ENCODE data around the gene SNRNP70.
A peak's percentile ranks its signal among the peaks of the same experiment; 100 is the strongest.

The SNRNP70 gene

GRCh38 chr19:49064768-49065611 is 20.3 kb upstream of the SNRNP70 start, which contains the start of gene NTF4:
TSS of gene NTF4 (minus strand) at chr19:49064818. CDS start at chr19:49061997, 2,821 bp downstream.
- TF ChIP-seq ZC3H10 (CRISPR knock-in tag; IDR thresholded peaks at IDR 0.05) (no peak), GLIS3 (CRISPR knock-in tag; IDR thresholded peaks at IDR 0.05) (no peak), ZFP30 (CRISPR knock-in tag; IDR thresholded peaks at IDR 0.05) (no peak), ZNF8 (CRISPR knock-in tag; IDR thresholded peaks at IDR 0.05) (no peak), OSR1 (CRISPR knock-in tag; IDR thresholded peaks at IDR 0.05) (no peak), TOX (CRISPR knock-in tag; IDR thresholded peaks at IDR 0.05; ENCODE audit: borderline replicate concordance) (no peak), CSDC2 (CRISPR knock-in tag; IDR thresholded peaks at IDR 0.05) (no peak), PATZ1 (CRISPR knock-in tag; IDR thresholded peaks at IDR 0.05; ENCODE audit: borderline replicate concordance) (no peak), CREB5 (CRISPR knock-in tag; IDR thresholded peaks at IDR 0.05; ENCODE audit: low read depth) (no peak), ZNF565 (CRISPR knock-in tag; conservative IDR thresholded peaks at IDR 0.05; ENCODE audit: low read depth) (no peak), ISL1 (CRISPR knock-in tag; IDR thresholded peaks at IDR 0.05) (no peak), CSRNP3 (CRISPR knock-in tag; IDR thresholded peaks at IDR 0.05) (no peak), TCF4 (CRISPR knock-in tag; IDR thresholded peaks at IDR 0.05; ENCODE audit: borderline replicate concordance) (no peak), TSHZ2 (CRISPR knock-in tag; IDR thresholded peaks at IDR 0.05) (no peak), BACH2 (CRISPR knock-in tag; IDR thresholded peaks at IDR 0.05; ENCODE audit: borderline replicate concordance) (no peak), RARB (CRISPR knock-in tag; IDR thresholded peaks at IDR 0.05) (no peak), ZNF70 (CRISPR knock-in tag; IDR thresholded peaks at IDR 0.05) (no peak), ESRRG (CRISPR knock-in tag; IDR thresholded peaks at IDR 0.05) (no peak), POU6F1 (CRISPR knock-in tag; IDR thresholded peaks at IDR 0.05; ENCODE audit: borderline replicate concordance, low read depth) (no peak)
- ATAC-seq = peak; percentile 70

GRCh38 chr19:49065905-49066512 is 19.2 kb upstream of the SNRNP70 start:
- peak; percentile 22 for ATAC-seq

More at GRCh38 chr19:49065905-49066512, 19.2 kb upstream of the SNRNP70 start:
- TF ChIP-seq RARB (CRISPR knock-in tag; IDR thresholded peaks at IDR 0.05) (no peak), CREB5 (CRISPR knock-in tag; IDR thresholded peaks at IDR 0.05; ENCODE audit: low read depth) (no peak), PATZ1 (CRISPR knock-in tag; IDR thresholded peaks at IDR 0.05; ENCODE audit: borderline replicate concordance) (no peak), CSDC2 (CRISPR knock-in tag; IDR thresholded peaks at IDR 0.05) (no peak), GLIS3 (CRISPR knock-in tag; IDR thresholded peaks at IDR 0.05) (no peak), BACH2 (CRISPR knock-in tag; IDR thresholded peaks at IDR 0.05; ENCODE audit: borderline replicate concordance) (no peak), PPARA (CRISPR knock-in tag; IDR thresholded peaks at IDR 0.05; ENCODE audit: borderline replicate concordance) (no peak), ISL1 (CRISPR knock-in tag; IDR thresholded peaks at IDR 0.05) (no peak), ZC3H10 (CRISPR knock-in tag; IDR thresholded peaks at IDR 0.05) (no peak), SNAI2 (CRISPR knock-in tag; IDR thresholded peaks at IDR 0.05) (no peak), ESRRG (CRISPR knock-in tag; IDR thresholded peaks at IDR 0.05) (no peak), CSRNP3 (CRISPR knock-in tag; IDR thresholded peaks at IDR 0.05) (no peak)

All from SK-N-SH treated with all-trans-retinoic acid at 6 μM for 48 hours (cell line).